ENCODE data around the gene GALNT9. TPM values are rescaled to one million over a fixed set of nuclear protein-coding genes. Genes with fewer than 3 reads are reported as not detected.

Gene GALNT9
- total RNA-seq, 1 experiment from 2014 or later, result 2.6 TPM

Other genes with a start within 250 kb of the GALNT9 start
- gene DDX51, start 185.3 kb downstream of the GALNT9 start, total RNA-seq (2021; ENCODE audit: unreplicated experiment), result 38.1 TPM
- gene NOC4L, start 185.1 kb downstream of the GALNT9 start, total RNA-seq (2021; ENCODE audit: unreplicated experiment), result 47.6 TPM
- 124 TPM for gene FBRSL1, start 160.6 kb upstream of the GALNT9 start, total RNA-seq (2021; ENCODE audit: unreplicated experiment)

Data from HCT116 (cell line).